MCF 10A (cell line): ENCODE measurements around the gene CCM2. TPM values are rescaled to one million over a fixed set of nuclear protein-coding genes. Genes with fewer than 3 reads are reported as not detected.

Experiments used
- BruUV-seq: library from RNA; stranded (reverse); fragments of 400-500 nt; replicated peaks from 2 replicates; lab custom pipeline; 2021; lab: Mats Ljungman, UMichigan
- CTCF ChIA-PET: fragments of 300-600 bp; sonication (Branson Sonifier 250); formaldehyde crosslinking; extraction: SDS; loops from one replicate; lab custom pipeline; 2021; ENCODE audit warnings: antibody characterized with exemption, inconsistent platforms; lab: Yijun Ruan, JAX
- POLR2A ChIA-PET: fragments of 300-600, 350-650 bp; sonication (Branson Sonifier 250); formaldehyde crosslinking; extraction: SDS; loops from one replicate; lab custom pipeline; 2020; ENCODE audit warnings: antibody characterized with exemption, inconsistent platforms; lab: Yijun Ruan, JAX
- DNase-seq: peaks from one replicate; pipeline ENCODE4 v3.0.0-alpha.2; 2018; ENCODE audit not compliant: unreplicated experiment
- H3K27ac Mint-ChIP-seq: one replicate; pipeline ENCODE4 v1.8.0; 2022; ENCODE audit warnings: mild to moderate bottlenecking, low read depth, mixed read lengths; ENCODE audit not compliant: unreplicated experiment
- H3K27me3 Mint-ChIP-seq: one replicate; pipeline ENCODE4 v1.8.0; 2022; ENCODE audit warnings: mixed read lengths; ENCODE audit not compliant: insufficient read depth, unreplicated experiment
- H3K36me3 Mint-ChIP-seq: one replicate; pipeline ENCODE4 v1.8.0; 2022; ENCODE audit warnings: mild to moderate bottlenecking, moderate library complexity, mixed read lengths; ENCODE audit not compliant: insufficient read depth, unreplicated experiment
- H3K4me1 Mint-ChIP-seq: one replicate; pipeline ENCODE4 v1.8.0; 2022; ENCODE audit warnings: mixed read lengths; ENCODE audit not compliant: insufficient read depth, unreplicated experiment
- H3K4me3 Mint-ChIP-seq: one replicate; pipeline ENCODE4 v1.8.0; 2022; ENCODE audit warnings: mild to moderate bottlenecking, moderate library complexity, mixed read lengths; ENCODE audit not compliant: unreplicated experiment
- H3K9me3 Mint-ChIP-seq: one replicate; pipeline ENCODE4 v1.8.0; 2022; ENCODE audit warnings: mixed read lengths; ENCODE audit not compliant: unreplicated experiment
- CTCF ChIP-seq: fragments of 200-600 bp; IDR thresholded peaks from one replicate; pipeline ENCODE4 v1.8.0; 2022; ENCODE audit warnings: antibody characterized with exemption, mild to moderate bottlenecking; ENCODE audit not compliant: unreplicated experiment
- intact Hi-C: fragments of 100-400 bp; cut with micrococcal nuclease; formaldehyde crosslinking; loops from 2 replicates; pipeline ENCODE4 v1.14.1; 2022
- total RNA-seq: library from RNA; stranded (reverse); gene quantifications from 2 replicates; pipeline ENCODE4 v1.2.3, GENCODE V29; 2022

The CCM2 gene
- total RNA-seq, 1 experiment from 2014 or later, result 36.2 TPM

- Mint-ChIP-seq H3K27me3 (no peaks in the 10 kb centered on the region), H3K4me3 (no peak overlapping the region), H3K27ac (no peak overlapping the region), H3K36me3 (peaks cover 8% of the 10 kb centered on the region), H3K9me3 (no peaks in the 10 kb centered on the region), H3K4me1 (peaks cover 19% of the 10 kb centered on the region)
- intact Hi-C loops, result no loop called here
- CTCF ChIA-PET, result interaction anchor here (0.5 to 0.9 kb wide), 5 partner anchors 9 to 1913 kb away, joined by 3 to 4 read pairs (median 3); no protein-coding TSS in a partner anchor
- no peak for DNase-seq
- no peak for TF ChIP-seq CTCF
- BruUV-seq, result no TSS peak
- POLR2A ChIA-PET, result interaction anchor here (1.7 kb wide), 1 partner anchor 8 kb away, joined by 6 read pairs; no protein-coding TSS in a partner anchor
Measured at GRCh38 chr7:44975331-44976039, 24.5 kb upstream of the CCM2 start.

GRCh38 chr7:44976040-44976745 is 23.8 kb upstream of the CCM2 start:
- Mint-ChIP-seq H3K4me1 (peaks cover 26% of the 10 kb centered on the region), H3K36me3 (peaks cover 15% of the 10 kb centered on the region), H3K9me3 (no peaks in the 10 kb centered on the region), H3K27ac (no peak overlapping the region), H3K4me3 (no peak overlapping the region), H3K27me3 (no peaks in the 10 kb centered on the region)
- ChIA-PET CTCF (interaction anchor here (0.7 to 0.9 kb wide), 2 partner anchors 9 to 1913 kb away, joined by 3 read pairs; no protein-coding TSS in a partner anchor), POLR2A (interaction anchor here (0.7 to 1.1 kb wide), 2 partner anchors 28 to 135 kb away, joined by 4 read pairs; partner anchors contain the start of gene TBRG4)
- no peak for DNase-seq
- intact Hi-C loops, result no loop called here
- BruUV-seq, result no TSS peak
- TF ChIP-seq CTCF, result no peak

GRCh38 chr7:44976746-44977196 is 23.2 kb upstream of the CCM2 start:
- Mint-ChIP-seq H3K36me3 (peaks cover 21% of the 10 kb centered on the region), H3K27me3 (no peaks in the 10 kb centered on the region), H3K9me3 (no peaks in the 10 kb centered on the region), H3K4me1 (peaks cover 28% of the 10 kb centered on the region), H3K4me3 (no peak overlapping the region), H3K27ac (no peak overlapping the region)
- DNase-seq, result no peak
- intact Hi-C loops, result no loop called here
- no peak for TF ChIP-seq CTCF
- ChIA-PET POLR2A (interaction anchor here (0.7 to 1.1 kb wide), 3 partner anchors 29 to 161 kb away, joined by 3 to 4 read pairs (median 4); partner anchors contain the start of gene TBRG4), CTCF (no interaction called here)
- BruUV-seq, result no TSS peak
